HG02610 (cell line): ENCODE measurements around the gene PLD4.

Experiments used
- ATAC-seq: cut with Tn5 transposase; IDR thresholded peaks from one replicate; pipeline ENCODE4 v1.9.1; 2021; ENCODE audit warnings: mild to moderate bottlenecking, moderate library complexity; ENCODE audit not compliant: unreplicated experiment

The PLD4 gene

DNA sequence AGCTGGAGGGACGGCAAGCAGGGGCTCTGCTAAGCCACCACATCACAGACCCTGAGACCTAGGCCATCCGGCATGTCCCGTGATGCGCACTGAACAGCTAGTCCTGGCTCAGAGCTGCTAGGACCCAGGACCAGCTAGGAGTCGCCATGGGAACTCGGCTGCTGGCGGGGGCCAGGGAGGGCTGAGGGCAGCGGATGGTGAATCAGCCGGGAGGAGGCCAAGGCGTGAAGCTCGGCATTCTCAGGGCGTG lies 48.4 kb downstream of the PLD4 start:
- ATAC-seq: no peak

DNA sequence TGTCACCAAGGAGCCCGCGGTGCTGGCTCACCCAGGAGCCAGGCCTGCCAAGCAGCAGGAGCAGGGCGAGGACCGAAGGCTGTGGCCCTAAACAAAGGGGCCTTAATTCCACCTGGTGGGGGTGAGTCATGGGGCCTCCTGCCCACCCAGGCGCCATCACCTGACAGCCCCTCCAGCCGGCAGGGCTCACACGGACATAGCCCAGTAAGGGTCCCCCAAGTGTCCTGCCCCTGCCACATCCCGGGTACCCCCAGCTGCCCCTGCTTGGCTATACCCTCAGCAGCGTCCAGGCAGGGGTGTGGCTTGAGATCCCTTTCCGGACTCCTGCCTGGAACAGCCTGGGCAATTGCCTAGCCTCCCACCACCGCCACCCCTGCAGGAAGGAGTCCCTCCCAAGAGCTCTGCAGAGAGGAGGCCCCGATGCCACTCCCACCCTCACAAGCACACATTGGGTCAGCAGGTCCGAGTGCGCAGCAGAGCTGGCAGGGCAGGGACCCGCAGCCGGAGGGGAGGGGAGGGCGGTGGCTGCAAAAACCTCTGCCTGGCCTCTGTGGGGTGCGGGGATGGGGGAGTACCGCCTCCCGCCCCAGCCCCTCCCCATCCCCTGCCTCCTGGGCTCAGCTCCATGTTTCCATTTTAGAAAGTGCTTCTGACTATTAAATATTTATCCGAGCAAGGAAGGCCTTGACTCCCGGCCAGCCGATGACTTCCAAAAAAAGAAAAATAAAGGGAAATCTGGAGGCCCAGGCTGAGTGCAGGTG lies 48.9 kb downstream of the PLD4 start:
- ATAC-seq: no peak

- ATAC-seq: no peak
Measured at GRCh38 chr14:104974146-104974541, 49.5 kb downstream of the PLD4 start.

GRCh38 chr14:104974665-104975390 lies 50.1 kb downstream of the PLD4 start:
- no peak for ATAC-seq

- ATAC-seq: no peak
Measured at GRCh38 chr14:104975481-104976197, 51.0 kb downstream of the PLD4 start.

DNA sequence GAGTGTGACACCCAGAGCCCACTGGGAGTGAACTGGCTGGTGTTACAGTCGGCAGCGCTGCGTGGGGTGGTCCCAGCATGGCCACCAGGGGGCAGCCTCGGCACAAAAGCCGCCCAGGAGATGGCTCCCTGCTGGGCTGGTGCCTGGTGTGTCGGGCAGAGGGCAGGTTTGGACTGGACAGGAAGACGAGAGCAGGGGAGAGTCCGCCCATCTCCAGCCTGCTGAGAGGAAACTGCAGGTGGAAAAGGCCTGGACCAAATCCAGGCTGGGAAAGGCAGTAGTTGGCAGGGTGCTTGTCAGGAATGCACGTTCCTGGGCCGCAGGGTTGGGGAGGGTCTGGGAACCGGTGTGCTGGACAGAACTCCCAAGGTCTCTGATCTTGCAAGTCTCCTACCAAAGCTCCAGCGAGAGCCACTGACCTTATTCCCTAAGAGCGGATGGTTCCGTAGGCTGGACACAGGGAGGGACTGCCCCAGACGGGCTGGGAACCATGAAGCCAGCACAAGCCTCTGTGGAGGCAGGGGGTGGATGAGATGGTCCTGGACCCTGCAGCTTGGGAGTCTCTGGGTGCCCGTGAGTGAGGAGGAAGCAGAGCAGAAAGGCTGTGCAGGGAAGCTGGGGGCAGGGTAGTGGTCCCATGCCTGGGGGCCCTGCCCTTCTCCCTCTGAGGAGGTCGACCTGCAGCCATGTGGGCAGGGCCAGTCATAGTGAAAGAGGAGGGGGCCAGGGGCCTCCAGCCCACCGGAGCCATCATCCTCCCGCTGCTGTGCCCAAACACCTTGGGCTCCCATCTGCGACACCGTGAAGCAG lies 51.7 kb downstream of the PLD4 start:
- no peak for ATAC-seq

DNA sequence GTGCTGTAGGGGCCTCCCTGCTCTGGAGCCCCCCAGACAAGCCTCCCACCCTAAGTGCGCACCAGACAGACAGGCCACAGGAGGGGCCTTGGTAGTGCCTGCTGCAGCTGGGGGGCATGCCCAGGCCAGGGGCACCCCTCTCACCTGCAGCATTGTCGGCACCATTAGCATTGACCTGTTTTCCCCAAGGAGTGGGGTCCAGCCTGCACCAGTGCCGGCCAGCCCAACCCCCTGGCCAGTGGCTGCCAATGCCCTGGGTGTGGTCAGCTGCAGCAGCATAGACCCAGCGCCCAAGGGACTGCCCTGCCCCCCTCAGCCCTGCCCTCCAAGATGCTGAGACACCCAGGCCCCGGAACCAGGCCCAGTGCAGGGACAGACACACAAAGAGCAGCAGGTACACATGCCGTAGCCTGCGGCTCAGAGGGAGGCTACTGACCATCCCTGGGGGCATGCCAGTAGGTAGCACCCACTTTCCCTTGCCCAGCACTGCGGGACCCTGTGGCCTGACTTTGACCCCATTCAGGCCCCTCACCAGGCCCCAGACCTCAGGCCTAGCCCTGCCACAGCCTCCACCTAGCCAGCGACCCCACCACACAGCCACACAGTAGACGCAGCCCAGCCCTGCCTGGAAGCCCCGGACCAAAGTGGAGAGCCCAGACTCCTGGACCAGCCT lies 52.5 kb downstream of the PLD4 start:
- no peak for ATAC-seq

DNA sequence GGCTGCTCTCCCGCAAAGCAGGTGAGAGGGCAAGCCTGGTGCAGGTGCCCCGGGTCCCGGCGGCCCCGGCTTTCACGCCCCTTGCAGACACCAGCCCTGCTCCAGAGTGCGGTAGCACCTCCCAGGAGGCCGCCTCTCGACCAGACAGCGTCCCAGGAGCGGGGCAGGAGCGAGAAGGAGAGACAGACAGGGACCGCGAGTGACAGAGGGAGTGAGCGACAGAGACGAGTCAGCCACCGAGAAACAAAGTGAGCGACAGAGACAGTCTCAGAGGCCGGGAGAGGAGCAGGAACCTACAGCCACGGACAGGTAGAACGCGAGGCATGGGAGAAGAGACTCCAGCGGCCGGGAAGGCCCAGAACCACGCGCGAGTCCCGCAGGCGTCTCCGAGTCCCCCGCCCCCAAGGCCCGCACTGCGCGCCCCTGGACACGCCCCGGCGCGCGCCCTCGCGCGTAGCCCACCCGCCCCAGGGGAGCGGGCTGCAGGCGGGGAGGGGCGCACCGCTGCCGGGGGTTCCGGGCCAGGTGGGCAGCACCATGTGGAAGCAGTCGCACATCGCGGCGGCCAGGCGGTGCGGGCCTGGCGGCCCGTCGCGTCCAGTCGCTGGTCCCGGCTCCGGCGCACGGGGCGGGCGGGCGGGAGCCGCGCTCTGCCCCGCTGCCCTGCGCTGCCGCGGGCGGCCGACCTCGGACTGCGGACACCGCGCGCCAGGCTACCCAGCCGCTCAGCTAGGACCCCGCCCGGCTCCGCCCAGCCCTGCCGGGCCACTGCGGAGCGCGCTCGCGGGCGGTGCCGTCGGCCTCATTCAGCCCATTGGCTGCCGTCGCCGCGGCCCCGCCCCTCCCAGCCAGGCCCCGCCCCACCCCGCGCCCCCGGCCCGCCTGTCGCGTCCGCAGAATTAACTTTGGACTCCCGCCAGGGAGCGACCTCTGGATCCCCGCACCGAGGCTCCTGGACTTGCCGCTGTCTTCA lies 53.3 kb downstream of the PLD4 start, which contains the start of gene AHNAK2:
Gene AHNAK2, minus strand, starts transcription at position 694 of the 973 bp plus-strand sequence. Its CDS starts 137 bp downstream, at position 557.
- ATAC-seq: no peak

DNA sequence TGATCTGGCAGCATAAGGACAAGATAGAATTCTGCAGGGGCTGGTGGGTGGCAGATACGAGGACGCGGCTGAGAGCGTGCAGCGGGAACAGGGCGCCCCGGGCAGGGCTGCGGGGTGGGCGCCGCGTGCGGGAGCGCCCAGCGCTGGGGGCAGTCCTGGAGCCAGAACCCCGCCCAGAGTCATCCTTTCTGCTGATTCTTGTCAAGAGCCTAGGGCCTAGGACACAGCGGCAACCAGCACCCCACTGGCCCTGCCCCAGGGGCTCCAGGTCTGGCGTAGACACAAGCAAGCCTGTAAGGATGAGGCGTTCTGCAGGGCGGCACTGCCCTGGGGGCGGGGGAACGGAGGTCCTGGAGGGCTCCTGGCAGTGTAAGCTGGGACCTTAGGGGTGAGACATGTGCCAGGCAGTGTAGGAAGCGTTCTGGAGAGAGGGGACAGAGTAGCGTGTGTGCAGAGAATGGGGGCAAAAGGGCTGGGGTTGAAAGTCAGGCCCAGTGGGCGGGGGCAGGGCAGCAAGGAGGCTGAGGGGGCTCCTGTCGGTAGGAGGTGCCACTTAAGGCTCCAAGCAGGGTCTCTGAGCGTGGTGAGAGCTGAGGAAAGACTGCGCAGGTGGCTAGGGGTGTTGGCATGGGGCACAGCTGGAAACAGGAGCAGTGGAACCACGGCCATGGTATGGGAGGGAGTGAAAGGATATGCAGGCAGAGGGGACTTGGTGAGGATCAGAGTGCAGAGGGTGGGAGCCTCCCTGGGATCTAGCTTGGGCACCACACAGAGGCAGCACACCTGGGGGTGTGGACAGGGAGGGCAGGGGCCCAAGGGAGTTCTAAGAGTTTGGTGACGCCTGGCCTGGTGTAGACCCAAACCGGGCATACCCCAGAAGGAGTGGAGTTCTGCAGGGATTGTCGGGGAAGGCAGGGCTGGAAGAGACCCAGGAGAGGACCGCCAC lies 54.3 kb downstream of the PLD4 start:
- ATAC-seq: no peak

DNA sequence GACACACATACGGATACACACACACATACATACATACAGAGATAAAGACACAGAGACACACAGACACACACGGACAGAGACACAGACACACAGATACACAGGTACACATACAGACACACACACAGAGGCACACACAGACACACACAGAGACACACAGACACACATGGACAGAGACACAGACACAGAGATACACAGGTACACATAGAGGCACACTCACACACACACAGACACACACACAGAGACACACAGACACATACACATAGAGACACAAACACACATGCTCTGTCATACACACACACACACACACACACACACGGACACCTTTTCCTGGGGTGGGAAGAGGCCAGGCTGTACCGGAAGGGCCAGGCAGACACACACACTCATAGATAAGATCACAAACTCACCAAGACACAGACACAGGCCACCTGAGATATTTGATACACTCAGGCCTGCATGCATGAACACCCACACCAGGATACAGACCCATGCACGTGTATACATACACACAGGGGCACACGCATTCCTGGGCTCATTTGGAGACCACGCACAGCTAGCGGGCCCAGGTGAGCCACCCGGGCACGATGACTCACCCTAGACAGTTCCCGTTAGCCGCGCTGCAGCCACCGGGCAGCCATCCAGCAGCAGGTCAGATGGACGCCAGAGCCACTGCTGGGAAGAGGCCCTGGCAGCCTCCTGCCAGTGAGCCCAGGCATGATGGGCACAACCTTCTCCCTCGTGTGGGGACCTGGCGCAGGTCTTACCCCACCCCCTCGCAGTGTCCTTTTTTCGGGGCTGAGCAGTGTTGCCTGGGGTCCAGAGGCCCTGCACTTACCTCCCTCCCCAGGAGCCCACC lies 55.3 kb downstream of the PLD4 start:
- no peak for ATAC-seq

- no peak for ATAC-seq
Measured at GRCh38 chr14:104980611-104981531, 56.2 kb downstream of the PLD4 start.

GRCh38 chr14:104981699-104982541 lies 57.2 kb downstream of the PLD4 start:
- ATAC-seq: no peak

- ATAC-seq: no peak
Measured at GRCh38 chr14:104982548-104983230, 58.0 kb downstream of the PLD4 start.
